AG09309 (cell line): Measurements from ENCODE around the gene PARD3B.

Experiments
- DNase-seq: peaks from one replicate; pipeline ENCODE4 v3.0.0-alpha.2; 2010; ENCODE audit warnings: low read depth
- H3K4me3 ChIP-seq: 2 replicates; pipeline ENCODE4 v1.5.1; 2011; ENCODE audit warnings: mild to moderate bottlenecking, low read depth, low read length, moderate library complexity; ENCODE audit not compliant: control insufficient read depth
- TF ChIP-seq, protein P1 (sequence below): IDR thresholded peaks from 2 replicates; pipeline ENCODE4 v1.5.1; 2011; ENCODE audit warnings: mild to moderate bottlenecking, low read depth, low read length, inconsistent platforms; ENCODE audit not compliant: insufficient read depth, control insufficient read depth; ENCODE audit errors: missing control alignments

Gene PARD3B, protein sequence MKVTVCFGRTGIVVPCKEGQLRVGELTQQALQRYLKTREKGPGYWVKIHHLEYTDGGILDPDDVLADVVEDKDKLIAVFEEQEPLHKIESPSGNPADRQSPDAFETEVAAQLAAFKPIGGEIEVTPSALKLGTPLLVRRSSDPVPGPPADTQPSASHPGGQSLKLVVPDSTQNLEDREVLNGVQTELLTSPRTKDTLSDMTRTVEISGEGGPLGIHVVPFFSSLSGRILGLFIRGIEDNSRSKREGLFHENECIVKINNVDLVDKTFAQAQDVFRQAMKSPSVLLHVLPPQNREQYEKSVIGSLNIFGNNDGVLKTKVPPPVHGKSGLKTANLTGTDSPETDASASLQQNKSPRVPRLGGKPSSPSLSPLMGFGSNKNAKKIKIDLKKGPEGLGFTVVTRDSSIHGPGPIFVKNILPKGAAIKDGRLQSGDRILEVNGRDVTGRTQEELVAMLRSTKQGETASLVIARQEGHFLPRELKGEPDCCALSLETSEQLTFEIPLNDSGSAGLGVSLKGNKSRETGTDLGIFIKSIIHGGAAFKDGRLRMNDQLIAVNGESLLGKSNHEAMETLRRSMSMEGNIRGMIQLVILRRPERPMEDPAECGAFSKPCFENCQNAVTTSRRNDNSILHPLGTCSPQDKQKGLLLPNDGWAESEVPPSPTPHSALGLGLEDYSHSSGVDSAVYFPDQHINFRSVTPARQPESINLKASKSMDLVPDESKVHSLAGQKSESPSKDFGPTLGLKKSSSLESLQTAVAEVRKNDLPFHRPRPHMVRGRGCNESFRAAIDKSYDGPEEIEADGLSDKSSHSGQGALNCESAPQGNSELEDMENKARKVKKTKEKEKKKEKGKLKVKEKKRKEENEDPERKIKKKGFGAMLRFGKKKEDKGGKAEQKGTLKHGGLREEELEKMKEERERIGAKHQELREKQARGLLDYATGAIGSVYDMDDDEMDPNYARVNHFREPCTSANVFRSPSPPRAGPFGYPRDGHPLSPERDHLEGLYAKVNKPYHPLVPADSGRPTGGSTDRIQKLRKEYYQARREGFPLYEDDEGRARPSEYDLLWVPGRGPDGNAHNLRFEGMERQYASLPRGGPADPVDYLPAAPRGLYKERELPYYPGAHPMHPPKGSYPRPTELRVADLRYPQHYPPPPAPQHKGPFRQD (N-terminal part only)

DNA sequence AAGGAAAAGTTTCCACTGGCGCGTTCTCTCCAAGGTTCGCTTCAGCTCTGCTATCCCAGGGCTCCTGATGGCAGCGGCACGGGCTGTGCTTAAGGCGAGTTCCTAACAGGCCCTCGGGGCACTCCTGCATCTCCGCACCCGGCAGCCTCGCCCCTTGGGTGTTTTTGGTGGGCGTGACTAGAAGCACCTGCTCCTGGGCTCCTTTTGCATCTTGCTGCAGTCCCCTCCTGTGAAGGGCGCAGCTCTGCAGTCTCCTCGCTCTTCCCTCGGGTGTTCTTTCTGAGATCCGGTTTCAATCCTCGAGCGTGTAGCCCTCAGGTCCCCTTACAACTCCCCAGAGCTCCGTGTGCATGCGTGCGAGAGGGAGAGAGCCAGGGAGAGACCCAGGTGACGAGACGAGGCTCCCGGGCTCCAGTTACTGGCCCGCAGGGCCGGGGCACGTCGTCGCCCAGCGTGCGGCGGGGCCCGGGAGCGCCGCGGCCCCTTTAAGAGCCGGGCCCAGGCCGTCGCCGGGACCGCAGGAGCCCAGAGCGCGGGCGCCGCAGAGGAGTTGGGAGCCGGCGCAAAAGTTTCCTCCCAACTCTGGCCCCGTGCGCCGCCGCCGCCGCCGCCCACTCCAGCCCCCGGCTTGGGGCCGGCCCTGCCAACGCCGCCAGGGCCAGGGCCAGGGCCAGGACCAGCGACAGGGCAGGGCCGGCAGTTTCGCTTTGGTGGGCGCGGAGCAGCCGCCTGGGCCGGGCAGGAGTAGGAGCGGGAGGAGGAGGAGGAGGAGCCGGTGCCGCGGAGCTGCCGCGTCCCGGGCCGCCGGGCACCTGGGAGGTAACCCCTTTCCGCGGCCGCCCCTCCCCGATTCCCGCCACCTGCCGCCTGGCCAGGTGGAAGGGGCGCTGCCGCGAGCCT lies at the start of gene PARD3B:
TSS of gene PARD3B (plus strand) at position 515 of the 900 bp plus-strand sequence. CDS start 525 bp downstream, outside the sequence.
- TF ChIP-seq, protein P1, sequence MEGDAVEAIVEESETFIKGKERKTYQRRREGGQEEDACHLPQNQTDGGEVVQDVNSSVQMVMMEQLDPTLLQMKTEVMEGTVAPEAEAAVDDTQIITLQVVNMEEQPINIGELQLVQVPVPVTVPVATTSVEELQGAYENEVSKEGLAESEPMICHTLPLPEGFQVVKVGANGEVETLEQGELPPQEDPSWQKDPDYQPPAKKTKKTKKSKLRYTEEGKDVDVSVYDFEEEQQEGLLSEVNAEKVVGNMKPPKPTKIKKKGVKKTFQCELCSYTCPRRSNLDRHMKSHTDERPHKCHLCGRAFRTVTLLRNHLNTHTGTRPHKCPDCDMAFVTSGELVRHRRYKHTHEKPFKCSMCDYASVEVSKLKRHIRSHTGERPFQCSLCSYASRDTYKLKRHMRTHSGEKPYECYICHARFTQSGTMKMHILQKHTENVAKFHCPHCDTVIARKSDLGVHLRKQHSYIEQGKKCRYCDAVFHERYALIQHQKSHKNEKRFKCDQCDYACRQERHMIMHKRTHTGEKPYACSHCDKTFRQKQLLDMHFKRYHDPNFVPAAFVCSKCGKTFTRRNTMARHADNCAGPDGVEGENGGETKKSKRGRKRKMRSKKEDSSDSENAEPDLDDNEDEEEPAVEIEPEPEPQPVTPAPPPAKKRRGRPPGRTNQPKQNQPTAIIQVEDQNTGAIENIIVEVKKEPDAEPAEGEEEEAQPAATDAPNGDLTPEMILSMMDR = no peak
- H3K4me3 ChIP-seq = peak within 1 kb of the TSS; percentile 70
- DNase-seq = no peak

DNA sequence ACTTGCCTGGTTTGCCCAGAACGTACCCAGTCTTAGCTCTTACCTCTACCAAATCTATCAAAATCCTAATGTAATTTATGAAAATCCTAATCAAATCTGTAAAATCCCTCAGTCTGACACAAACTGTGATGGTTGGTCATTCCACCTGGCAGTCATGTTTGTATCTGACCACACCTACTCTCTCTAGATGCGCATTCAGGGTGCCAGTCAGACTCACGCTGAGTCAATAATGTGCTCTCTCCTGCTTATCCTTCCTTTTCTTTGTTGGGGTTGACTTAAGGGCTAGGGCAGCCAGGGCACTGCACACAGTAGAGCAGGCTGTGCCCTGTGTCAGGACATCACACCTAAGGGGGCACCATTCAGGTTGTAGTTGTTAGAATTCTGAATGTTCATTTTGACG lies 48.5 kb upstream of the PARD3B start:
- TF ChIP-seq, protein P1 = no peak
- no peak for DNase-seq
- no peak overlapping the region for H3K4me3 ChIP-seq

DNA sequence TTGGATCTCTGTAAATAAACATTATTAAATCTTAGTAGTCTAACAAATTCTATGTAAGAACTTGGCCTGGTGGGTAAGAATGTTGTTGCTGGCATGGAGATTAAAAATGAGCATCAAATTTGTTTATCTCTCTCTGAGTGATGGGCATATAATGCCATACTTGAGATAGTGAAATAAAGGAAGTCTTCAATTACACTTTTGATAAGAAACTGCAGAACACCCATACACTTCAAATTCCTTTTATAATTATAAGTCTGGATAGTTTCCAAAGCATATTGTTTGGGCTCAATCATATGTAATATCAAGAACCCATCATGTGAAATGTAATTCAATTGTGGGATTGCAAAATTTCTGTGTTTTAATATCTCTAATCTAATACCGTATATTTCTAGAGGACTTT lies 47.4 kb upstream of the PARD3B start:
- no peak for DNase-seq
- no peak overlapping the region for H3K4me3 ChIP-seq
- TF ChIP-seq, protein P1 = no peak

DNA sequence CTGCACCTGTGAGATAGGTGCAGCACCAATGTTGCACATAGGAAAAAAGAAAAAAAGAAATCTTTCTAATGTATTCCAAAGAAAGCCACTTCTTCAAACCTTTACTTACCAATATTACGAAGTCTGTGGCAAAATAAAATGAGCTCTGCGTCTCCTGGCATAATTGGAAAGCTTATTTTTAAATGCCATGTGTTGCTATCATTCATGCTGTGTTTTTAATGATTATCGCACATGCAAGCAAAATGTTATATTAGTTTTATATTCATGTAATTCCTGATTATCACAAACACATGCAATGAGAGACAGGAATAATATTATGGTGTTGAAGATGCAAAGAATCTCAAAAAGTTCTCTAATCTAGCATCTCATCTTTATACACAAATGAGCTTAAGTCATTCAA lies 47.0 kb upstream of the PARD3B start:
- TF ChIP-seq, protein P1 = no peak
- no peak for DNase-seq
- H3K4me3 ChIP-seq = no peak overlapping the region

DNA sequence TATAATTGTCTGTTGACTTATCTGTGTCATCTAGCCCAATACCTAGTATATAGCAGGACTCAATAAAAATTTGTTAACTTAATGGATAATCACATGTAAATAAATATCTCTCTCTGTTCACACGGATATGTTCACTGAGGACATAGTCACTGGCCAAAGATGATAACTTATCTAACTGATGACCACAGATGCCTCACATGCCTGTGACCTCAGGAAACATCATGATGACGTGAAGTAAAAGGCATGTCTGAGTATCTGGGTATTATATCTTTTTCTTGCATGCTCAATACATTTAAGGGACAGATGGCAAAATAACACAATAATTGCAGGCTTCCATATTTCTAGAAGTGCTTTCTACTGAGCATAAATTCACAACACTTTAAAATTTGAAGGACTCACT lies 41.4 kb upstream of the PARD3B start:
- H3K4me3 ChIP-seq = no peak overlapping the region
- TF ChIP-seq, protein P1 = no peak
- DNase-seq = no peak

DNA sequence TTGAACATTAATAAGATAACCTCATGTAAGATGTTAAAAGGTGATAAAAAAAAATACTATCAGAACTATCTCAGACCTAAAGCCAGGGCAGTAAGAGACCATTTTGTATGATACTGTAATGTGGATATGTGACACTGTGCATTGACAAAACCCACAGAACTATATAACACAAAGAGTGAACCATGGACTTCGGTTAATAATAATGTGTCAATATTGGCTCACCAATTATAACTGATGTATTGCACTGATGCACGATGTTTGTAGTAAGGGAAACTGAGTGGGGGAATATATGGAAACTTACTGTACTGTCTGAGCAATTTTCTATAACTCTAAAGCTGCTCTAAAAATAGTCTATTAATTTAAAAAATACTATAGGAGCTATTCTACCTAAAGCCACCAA lies 40.7 kb upstream of the PARD3B start:
- TF ChIP-seq, protein P1 = no peak
- DNase-seq = no peak
- no peak overlapping the region for H3K4me3 ChIP-seq
